ENCODE data around the gene WBP2. TPM values are rescaled to one million over a fixed set of nuclear protein-coding genes. Genes with fewer than 3 reads are reported as not detected.

Gene WBP2
- total and polyA plus RNA-seq, 10 donors: 46.7 to 144 (median 89.1) TPM

GRCh38 chr17:75849279-75849646, 5.9 kb downstream of the WBP2 start:
- peak overlapping the region; percentile 57 to 98 (median 96) for H3K27ac ChIP-seq

GRCh38 chr17:75848523-75849278, 6.4 kb downstream of the WBP2 start:
- H3K9me3 ChIP-seq: no peaks in the 10 kb centered on the region
- H3K4me3 ChIP-seq: peak overlapping the region in 4 of 8 donors; percentile 34 to 80 (median 42)
- peak overlapping the region; percentile 57 to 98 (median 96) for H3K27ac ChIP-seq
- intact Hi-C loops (cut with DNase I; ENCODE audit: low total_unique reads): loop anchor here (5.0 kb wide), 1 partner anchor 71 kb away; a partner anchor contains a TSS
- 32 to 44% (median 39%) methylated on average over 15 to 16 of the region's 16 CpGs for WGBS, 5 donors
- TF ChIP-seq POLR2A (IDR thresholded peaks at IDR 0.05) (no peak), CTCF (IDR thresholded peaks at IDR 0.05 in 8 of 11, conservative IDR thresholded peaks at IDR 0.05 in 3 of 11) (peak; percentile 11 to 88 (median 77)), POLR2AphosphoS5 (IDR thresholded peaks at IDR 0.05) (peak; percentile 86 to 88 (median 86))
- H3K36me3 ChIP-seq: peaks cover 2 to 81% (median 67%) of the 10 kb centered on the region in 6 donors
- no peaks in the 10 kb centered on the region for H3K27me3 ChIP-seq (replicated peaks in 1 of 7)
- DNase-seq: peak; percentile 94
- H3K4me1 ChIP-seq: peaks cover 64 to 100% (median 96%) of the 10 kb centered on the region in 6 donors

More at GRCh38 chr17:75849279-75849646, 5.9 kb downstream of the WBP2 start:
- Histone ChIP-seq H3K4me3 (peak overlapping the region in 1 of 8 donors; percentile 19), H3K9me3 (no peaks in the 10 kb centered on the region), H3K27me3 (replicated peaks in 1 of 7) (no peaks in the 10 kb centered on the region), H3K36me3 (peaks cover 2 to 81% (median 67%) of the 10 kb centered on the region in 6 donors), H3K4me1 (peaks cover 70 to 100% (median 97%) of the 10 kb centered on the region in 6 donors)
- 43 to 78% (median 72%) methylated on average over 10 to 11 of the region's 11 CpGs for WGBS, 5 donors
- intact Hi-C loops (cut with DNase I; ENCODE audit: low total_unique reads): loop anchor here (5.0 kb wide), 1 partner anchor 72 kb away; a partner anchor contains a TSS
- TF ChIP-seq POLR2AphosphoS5 (IDR thresholded peaks at IDR 0.05) (peak in 1 of 3 donors; percentile 2), POLR2A (IDR thresholded peaks at IDR 0.05) (no peak)
- DNase-seq: peak; percentile 76

GRCh38 chr17:75847614-75848522, 7.3 kb downstream of the WBP2 start:
- peaks cover 2 to 76% (median 67%) of the 10 kb centered on the region in 6 donors for H3K36me3 ChIP-seq
- peaks cover 62 to 100% (median 95%) of the 10 kb centered on the region in 6 donors for H3K4me1 ChIP-seq
- WGBS, 5 donors: 65 to 89% (median 78%) methylated on average over 25 of the region's 25 CpGs
- intact Hi-C loops (cut with DNase I; ENCODE audit: low total_unique reads): loop anchor here (5.0 kb wide), 1 partner anchor 71 kb away; a partner anchor contains a TSS
- H3K4me3 ChIP-seq: peak overlapping the region in 6 of 8 donors; percentile 22 to 80 (median 38)
- no peaks in the 10 kb centered on the region for H3K9me3 ChIP-seq
- no peaks in the 10 kb centered on the region for H3K27me3 ChIP-seq (replicated peaks in 1 of 7)
- peak; percentile 80 for DNase-seq
- no peak for TF ChIP-seq CTCF (IDR thresholded peaks at IDR 0.05 in 8 of 11, conservative IDR thresholded peaks at IDR 0.05 in 3 of 11)
- peak; percentile 9 to 33 (median 12) for TF ChIP-seq POLR2AphosphoS5 (IDR thresholded peaks at IDR 0.05)
- TF ChIP-seq POLR2A (IDR thresholded peaks at IDR 0.05): no peak
- H3K27ac ChIP-seq: peak overlapping the region; percentile 57 to 98 (median 96)

Measured in spleen (tissue), 11 donors.